ENCODE data around the gene TNFSF15.
A peak's percentile ranks its signal among the peaks of the same experiment; 100 is the strongest.
"Not testable (repeated sequence)": the region's sequence is repeated elsewhere in the genome, so short reads cannot be mapped to it uniquely, and the experiment has no call there.

Gene TNFSF15

GRCh38 chr9:114754581-114754980 is 51.3 kb downstream of the TNFSF15 start:
- no peak for DNase-seq (ENCODE audit: low spot score)

GRCh38 chr9:114746591-114747346 is 59.1 kb downstream of the TNFSF15 start:
- no peak for DNase-seq (ENCODE audit: low spot score)

- no peak for DNase-seq (ENCODE audit: low spot score)
These were observed 59.8 kb downstream of the TNFSF15 start for GRCh38 chr9:114745879-114746550.

- no peak for DNase-seq (ENCODE audit: low spot score)
These were observed 60.6 kb downstream of the TNFSF15 start for GRCh38 chr9:114745108-114745848.

GRCh38 chr9:114743446-114743845 is 62.4 kb downstream of the TNFSF15 start:
- no peak for DNase-seq (ENCODE audit: low spot score)

GRCh38 chr9:114742947-114743346 is 62.9 kb downstream of the TNFSF15 start:
- DNase-seq (ENCODE audit: low spot score) = no peak

- not testable (repeated sequence) for DNase-seq (ENCODE audit: low spot score)
These were observed 64.3 kb downstream of the TNFSF15 start for GRCh38 chr9:114741521-114741920.

- peak; percentile 38 for DNase-seq (ENCODE audit: low spot score)
These were observed 67.1 kb downstream of the TNFSF15 start for GRCh38 chr9:114738581-114739316.

- DNase-seq (ENCODE audit: low spot score) = no peak
These were observed 68.0 kb downstream of the TNFSF15 start for GRCh38 chr9:114737847-114738246.

GRCh38 chr9:114737118-114737517 is 68.7 kb downstream of the TNFSF15 start:
- no peak for DNase-seq (ENCODE audit: low spot score)

- no peak for DNase-seq (ENCODE audit: low spot score)
These were observed 70.1 kb downstream of the TNFSF15 start for GRCh38 chr9:114735704-114736103.

GRCh38 chr9:114735139-114735538 is 70.7 kb downstream of the TNFSF15 start:
- not testable (repeated sequence) for DNase-seq (ENCODE audit: low spot score)

Data from cerebellar cortex (tissue), 1 donor.